ENCODE results near the gene SFT2D3.

Gene SFT2D3

GRCh38 chr2:127701193-127701650, at the start of gene SFT2D3:
SFT2D3 (plus strand) TSS chr2:127701497; CDS start chr2:127701529, 32 bp downstream.
- Histone ChIP-seq H3K27ac (peak within 1 kb of the TSS; percentile 86), H3K9me3 (no peaks in the 10 kb centered on the region), H3K27me3 (no peaks in the 10 kb centered on the region), H3K4me3 (peak within 1 kb of the TSS; percentile 71 to 73), H3K36me3 (peaks cover 5 to 7% (median 6%) of the 10 kb centered on the region in 3 donors), H3K4me1 (peaks cover 0 to 44% (median 22%) of the 10 kb centered on the region in 4 donors)
- no peak for TF ChIP-seq CTCF (IDR thresholded peaks at IDR 0.05)
- intact Hi-C loops (cut with DNase I; ENCODE audit: low total_unique reads) = no loop called here
- peak; percentile 88 to 95 for DNase-seq

GRCh38 chr2:127651971-127652550, 49.2 kb upstream of the SFT2D3 start:
- H3K36me3 ChIP-seq = peaks cover 24 to 64% (median 59%) of the 10 kb centered on the region in 3 donors
- H3K4me3 ChIP-seq = no peak overlapping the region
- intact Hi-C loops (cut with DNase I; ENCODE audit: low total_unique reads) = loop anchor here (2.0 to 5.0 kb wide), 2 partner anchors 23 to 130 kb away; partner anchors contain the start of gene LIMS2
- peak in 1 of 2 donors; percentile 94 for DNase-seq
- peak overlapping the region; percentile 62 to 63 for H3K27ac ChIP-seq
- peaks cover 9 to 89% (median 56%) of the 10 kb centered on the region in 4 donors for H3K4me1 ChIP-seq
- H3K27me3 ChIP-seq = no peaks in the 10 kb centered on the region
- no peaks in the 10 kb centered on the region for H3K9me3 ChIP-seq
- TF ChIP-seq CTCF (IDR thresholded peaks at IDR 0.05) = no peak

GRCh38 chr2:127652786-127653357, 48.4 kb upstream of the SFT2D3 start:
- DNase-seq = no peak
- H3K4me3 ChIP-seq = no peak overlapping the region
- no peak for TF ChIP-seq CTCF (IDR thresholded peaks at IDR 0.05)
- H3K9me3 ChIP-seq = no peaks in the 10 kb centered on the region
- H3K27me3 ChIP-seq = no peaks in the 10 kb centered on the region
- H3K4me1 ChIP-seq = peaks cover 5 to 89% (median 53%) of the 10 kb centered on the region in 4 donors
- intact Hi-C loops (cut with DNase I; ENCODE audit: low total_unique reads) = loop anchor here (2.0 to 5.0 kb wide), 2 partner anchors 22 to 131 kb away; partner anchors contain the start of gene LIMS2
- H3K27ac ChIP-seq = peak overlapping the region; percentile 62 to 63
- peaks cover 29 to 71% (median 67%) of the 10 kb centered on the region in 3 donors for H3K36me3 ChIP-seq

- intact Hi-C loops (cut with DNase I; ENCODE audit: low total_unique reads) = loop anchor here (2.0 to 5.0 kb wide), 2 partner anchors 21 to 131 kb away; partner anchors contain the start of gene LIMS2
- no peak for DNase-seq
Observed at GRCh38 chr2:127653421-127654083, 47.7 kb upstream of the SFT2D3 start.

More at GRCh38 chr2:127653421-127654083, 47.7 kb upstream of the SFT2D3 start:
- Histone ChIP-seq H3K4me3 (no peak overlapping the region), H3K4me1 (peaks cover 5 to 89% (median 53%) of the 10 kb centered on the region in 4 donors), H3K27me3 (no peaks in the 10 kb centered on the region), H3K36me3 (peaks cover 29 to 71% (median 68%) of the 10 kb centered on the region in 3 donors), H3K9me3 (no peaks in the 10 kb centered on the region), H3K27ac (peak overlapping the region; percentile 62 to 63)
- TF ChIP-seq CTCF (IDR thresholded peaks at IDR 0.05) = no peak

All from tibial artery (tissue), 4 donors.